ENCODE results near the gene TRNP1.

Gene TRNP1

DNA sequence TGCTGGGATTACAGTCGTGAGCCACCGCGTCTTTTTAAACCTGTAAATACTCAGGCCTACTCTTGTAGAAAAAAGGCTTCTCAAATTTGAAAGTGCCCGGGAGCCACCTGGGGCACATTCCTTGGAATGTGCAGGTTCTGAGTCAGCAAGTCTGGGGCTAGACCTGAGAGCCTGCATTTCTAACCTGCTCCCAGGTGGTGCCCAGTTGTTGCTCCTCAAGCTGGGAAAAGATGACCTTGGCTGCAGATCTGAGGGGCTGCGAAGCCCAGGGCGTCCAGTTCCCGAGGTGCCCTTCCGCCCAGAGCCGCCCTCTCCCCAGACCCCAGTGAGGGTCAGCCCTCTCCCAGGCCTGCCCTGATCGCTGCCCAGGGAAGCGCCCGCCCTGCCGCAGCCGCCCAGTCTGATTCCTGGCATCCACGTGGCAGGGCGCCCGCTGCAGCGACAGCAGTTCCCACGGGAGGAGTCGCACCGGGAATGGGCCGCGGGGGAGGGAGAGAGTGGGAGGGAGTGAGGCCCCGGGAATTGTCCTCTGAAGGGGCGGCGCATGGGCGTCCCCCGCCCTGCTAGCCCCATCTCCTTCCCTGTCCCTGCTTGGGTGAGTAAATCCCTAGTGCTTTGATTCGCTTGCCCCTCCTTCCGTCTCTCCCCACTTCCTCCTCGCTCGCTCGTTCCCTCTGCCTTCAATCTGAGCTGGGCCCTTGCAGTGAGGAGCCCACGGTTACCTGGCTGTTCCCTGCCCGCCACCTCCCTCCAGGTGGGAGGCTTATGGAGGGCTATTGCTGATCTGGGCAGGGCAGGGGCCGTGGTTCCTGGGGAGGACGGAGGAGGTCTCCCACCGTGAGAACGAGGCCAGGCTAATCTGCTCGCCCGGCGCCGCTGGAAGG is 38.0 kb downstream of the TRNP1 start:
- DNase-seq: no peak

DNA sequence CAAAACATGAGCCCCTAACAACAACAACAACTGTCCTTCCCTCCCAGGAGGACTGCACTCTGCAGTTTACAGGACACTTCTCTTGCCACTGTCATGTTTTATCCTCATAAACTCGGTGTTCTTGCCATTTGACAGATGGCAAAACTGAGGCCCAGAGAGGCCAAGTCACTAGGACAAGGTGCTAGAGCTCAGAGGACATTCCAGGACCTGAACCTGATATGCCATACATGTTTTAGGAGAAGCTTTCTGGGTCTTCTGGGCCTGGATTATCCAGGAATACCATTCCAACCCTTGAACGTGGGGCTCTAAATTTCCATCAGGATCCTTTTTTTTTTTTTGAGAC is 38.6 kb downstream of the TRNP1 start:
- no peak for DNase-seq

DNA sequence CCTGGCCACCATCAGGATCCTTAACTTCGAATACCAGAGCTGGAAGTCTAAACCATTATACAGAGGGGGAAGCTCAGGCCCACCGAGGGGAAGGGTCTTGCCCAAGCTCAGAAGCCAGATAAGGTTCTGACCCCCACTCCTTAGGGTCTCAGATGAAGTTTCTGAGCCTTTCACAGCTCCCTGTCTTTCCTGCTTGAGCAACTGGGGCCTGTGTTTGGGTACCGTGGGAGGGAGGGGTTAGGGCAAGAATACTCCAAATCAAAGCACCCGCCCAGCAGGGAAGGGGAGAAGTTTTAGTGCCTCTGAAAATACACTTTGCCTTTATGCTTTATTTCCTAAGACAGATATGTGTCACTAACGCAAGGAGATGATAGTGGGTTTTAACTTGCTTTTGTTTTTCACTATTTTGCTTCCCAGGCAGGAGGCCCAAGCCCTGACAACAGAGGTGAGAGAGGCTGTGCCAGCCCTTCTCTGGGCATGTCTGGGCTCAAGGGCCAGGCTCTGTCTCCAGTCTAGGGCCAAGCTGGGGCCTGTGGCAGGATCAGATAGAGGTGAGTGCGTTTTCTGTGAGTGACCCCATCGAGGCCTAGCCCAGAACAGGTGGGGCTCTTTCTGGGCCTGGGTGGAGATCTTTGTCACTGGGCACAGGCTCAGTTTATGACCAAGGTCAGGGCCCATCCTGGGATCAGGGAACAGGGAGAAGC is 39.7 kb downstream of the TRNP1 start:
- DNase-seq: no peak

DNA sequence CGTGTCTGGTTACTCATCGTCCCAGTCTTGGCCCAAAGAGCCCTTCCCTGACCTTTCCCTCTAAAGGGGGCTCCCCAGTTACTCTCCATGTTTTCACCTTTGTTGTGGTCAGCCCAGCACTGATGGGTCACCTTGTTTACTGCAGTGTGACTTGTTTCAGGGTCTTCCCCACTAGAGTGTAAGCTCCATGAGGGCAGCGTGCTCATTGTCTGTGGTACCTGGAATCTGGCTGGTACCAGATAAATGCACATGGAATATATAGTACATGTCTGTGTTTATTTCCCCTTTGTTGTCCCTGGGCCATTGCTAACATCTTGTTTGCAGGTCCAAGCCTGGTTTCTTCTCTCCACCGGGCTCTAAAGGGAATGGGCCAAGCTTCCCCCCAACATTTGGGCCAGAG is 41.9 kb downstream of the TRNP1 start:
- no peak for DNase-seq

DNA sequence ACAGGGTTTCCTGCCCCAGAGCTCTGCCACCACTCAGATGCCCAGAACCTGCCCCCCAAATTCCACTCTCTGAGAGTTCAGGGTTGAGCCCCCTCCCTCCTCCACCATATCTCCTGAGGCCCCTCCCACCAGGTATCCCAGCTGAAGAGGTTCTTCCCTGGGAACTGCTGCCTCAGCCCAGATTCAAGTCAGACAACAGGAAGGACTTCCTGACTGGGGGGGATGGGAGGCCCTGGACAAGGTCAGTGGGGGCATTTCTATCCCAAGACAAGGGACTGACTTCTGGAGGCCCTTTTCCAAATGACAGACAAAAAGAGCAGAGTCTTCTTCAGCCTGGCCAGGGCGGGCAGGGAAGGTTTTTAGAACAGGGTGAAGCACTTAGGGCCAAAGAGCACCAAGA is 43.2 kb downstream of the TRNP1 start:
- DNase-seq: no peak

DNA sequence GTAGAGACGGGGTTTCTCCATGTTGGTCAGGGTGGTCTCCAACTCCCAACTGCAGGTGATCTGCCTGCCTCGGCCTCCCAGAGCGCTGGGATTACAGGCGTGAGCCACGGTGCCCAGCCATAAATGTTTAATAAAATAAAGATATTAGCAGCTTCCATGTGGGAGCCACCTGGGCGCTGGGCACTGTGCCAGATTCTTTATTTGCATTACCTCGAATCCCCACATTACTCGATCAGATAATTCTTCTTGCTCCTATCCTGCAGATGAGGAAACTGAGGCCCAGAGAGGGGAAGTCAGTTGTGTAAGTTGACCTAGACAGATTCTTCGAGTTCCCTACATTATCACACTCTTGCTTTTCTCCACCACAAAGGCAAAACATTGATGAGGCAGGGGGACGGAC is 44.0 kb downstream of the TRNP1 start:
- DNase-seq: no peak

DNA sequence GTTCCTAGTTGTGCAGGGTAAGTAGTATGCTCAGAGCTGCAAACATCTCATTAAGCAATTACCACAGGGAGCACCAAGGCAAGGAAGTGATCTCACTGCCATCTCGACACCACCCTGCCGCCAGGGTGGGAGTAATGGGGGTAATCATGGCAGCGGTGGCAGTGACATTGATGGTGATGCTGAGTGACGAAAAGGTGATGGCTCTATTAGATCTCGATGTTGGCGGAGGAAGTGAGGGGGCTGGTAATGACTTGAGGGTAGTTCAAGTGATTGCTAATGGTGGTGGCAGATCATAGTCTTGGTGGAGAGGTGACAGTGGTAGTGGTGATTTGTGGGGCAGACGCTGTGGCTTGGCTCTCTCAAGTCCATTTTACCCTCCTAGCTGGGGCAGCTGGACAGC is 44.5 kb downstream of the TRNP1 start:
- no peak for DNase-seq

DNA sequence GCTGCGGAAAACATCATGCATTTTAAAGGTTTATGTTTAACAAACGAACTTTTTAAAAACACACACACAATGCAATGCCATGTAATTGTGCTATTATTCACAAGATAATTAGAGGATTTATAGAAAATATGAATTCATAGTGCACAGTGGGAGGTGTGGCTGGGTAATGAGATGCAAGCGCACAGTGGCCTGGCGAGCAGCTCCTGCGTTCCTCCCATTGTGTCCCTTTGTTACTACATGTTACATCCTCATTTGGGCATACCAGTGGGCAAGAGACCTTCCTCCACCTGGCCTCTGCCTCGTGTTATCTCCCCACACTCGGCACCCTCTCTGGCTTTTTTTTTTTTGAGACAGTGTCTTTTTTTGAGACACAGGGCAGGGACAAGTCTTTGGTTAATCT is 49.2 kb downstream of the TRNP1 start:
- DNase-seq: no peak

DNA sequence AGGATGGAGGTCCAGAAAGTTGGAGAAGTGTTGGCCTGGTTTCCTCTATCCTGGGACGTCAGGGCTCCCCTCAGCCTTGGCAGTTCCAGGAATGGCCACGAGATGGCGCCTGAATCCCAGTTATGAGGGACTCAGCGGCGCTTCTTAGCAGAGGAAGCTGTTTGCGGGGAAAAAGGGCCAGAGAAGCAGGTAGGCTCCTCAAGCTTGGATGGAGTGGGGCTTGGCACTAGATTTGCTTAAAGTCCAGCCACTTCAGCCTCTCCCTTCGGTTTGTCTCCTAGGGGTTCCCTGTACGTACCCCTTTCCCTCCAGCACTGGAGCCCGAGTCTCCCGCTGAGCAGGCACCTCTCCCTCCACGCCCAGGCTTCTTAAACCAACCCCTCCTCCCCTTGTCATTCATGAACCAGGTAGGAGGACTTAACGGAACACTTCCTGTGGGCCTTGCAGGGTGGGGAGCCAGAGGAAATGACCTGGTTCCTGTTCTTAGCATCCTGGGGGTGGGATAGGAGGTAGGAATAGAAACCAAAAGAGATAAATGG is 51.2 kb downstream of the TRNP1 start:
- DNase-seq: peak; percentile 92

DNA sequence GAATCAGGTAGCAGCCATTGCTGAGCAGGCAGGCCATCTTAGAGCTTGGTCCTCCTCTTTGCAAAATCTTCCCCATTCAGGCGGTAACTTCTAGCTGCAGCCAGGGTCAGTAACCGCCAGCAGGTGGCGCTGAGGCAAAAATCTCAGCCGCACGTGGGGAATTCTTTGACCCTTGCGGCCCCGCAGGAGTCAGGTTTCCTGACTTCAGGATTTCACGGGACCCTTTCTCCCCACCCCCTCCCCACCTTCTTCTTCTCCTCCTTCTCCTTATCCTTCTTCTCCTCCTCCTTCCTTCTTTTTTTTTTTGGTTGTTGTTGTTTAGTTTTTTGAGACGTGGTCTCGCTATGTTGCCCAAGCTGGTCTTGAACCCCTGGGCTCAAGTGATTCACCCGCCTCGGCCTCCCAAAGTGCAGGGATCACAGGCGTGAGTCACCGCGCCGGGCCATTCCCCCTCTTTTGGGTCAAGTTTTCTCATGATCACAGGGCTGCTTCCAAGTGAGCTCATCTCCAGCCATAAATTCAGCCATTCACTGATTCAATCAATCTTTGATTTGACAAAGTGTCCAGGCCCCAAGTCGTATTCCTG is 52.6 kb downstream of the TRNP1 start:
- peak; percentile 73 for DNase-seq

DNA sequence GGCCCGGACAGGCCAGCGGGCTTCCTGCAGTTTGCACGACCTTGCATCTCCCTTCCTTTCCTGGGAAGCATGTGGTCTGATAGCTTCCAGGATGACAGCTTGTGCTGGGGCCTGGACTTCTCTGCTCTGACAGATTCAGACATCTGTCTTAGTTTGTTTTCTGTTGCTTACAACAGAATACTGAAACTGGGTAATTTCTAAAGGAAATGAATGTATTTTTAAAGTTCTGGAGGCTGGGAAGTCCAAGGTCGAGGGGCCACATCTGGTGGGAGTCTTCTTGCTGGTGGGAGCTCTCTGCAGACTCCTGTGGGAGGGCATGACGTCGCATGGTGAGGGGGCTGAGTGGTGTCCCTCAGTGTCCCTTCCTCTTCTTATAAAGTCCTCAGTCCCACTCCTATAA is 54.4 kb downstream of the TRNP1 start:
- no peak for DNase-seq

DNA sequence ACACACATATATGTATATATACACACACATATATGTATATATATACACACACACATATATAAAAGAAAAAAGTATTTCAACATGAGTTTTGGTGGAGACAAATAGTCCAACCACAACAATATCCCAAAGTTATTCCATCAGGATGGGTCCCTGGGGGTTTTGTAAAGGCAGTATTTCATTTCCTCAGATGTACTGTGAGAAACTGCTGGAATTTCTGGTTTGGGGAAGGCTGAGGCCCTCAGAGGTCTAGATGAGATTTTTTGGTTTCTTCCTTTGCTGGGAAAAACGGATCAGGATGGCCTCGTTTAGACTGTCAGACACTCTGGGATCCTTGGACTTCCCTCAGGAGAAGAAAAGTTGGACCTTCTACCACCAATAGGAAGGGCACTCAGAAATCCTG is 55.6 kb downstream of the TRNP1 start:
- no peak for DNase-seq

DNA sequence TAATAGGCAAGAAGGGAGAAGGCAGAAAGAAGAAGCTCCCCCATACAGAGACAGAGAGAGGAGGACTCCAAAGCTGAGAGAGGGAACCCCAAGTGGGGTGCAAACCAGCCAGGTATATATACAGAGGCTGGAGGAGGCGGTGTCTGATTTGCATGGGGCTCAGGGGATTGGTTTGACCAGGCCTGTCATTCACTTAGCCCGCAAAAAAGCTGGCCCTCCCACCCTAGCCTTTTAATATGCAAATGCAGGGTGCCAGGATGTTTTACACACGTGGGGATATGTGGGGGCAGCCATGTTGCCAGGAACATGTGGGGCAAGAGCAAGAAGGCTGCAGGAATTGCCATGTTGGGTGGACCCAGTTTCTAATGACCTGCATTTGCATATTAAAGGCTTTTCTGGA is 56.1 kb downstream of the TRNP1 start:
- no peak for DNase-seq
